Measurements from ENCODE around the gene TEX52. TPM values are rescaled to one million over a fixed set of nuclear protein-coding genes. Genes with fewer than 3 reads are reported as not detected.

TEX52 gene
- total and polyA plus RNA-seq, 2 donors (not counting 3 experiments of a cell fraction or from before 2014, with no cell fraction given): not detected

GRCh38 chr12:2900642-2901041, 43.8 kb upstream of the TEX52 start:
- Histone ChIP-seq H3K9me3 (replicated peaks; ENCODE audit: control insufficient read depth, insufficient read depth, low read length) (no peaks in the 10 kb centered on the region), H3K9ac (replicated peaks; ENCODE audit: extremely low read depth, insufficient read depth, low read length) (no peak overlapping the region), H3K4me2 (ENCODE audit: insufficient read depth, low read length) (no peak overlapping the region), H3K4me1 (ENCODE audit: control insufficient read depth, extremely low read depth, insufficient read depth, low read length) (no peaks in the 10 kb centered on the region), H3K36me3 (ENCODE audit: control insufficient read depth in 2 of 2, extremely low read depth in 1 of 2, insufficient read depth in 2 of 2, low read length in 2 of 2) (no peaks in the 10 kb centered on the region), H2AFZ (ENCODE audit: low read depth, low read length) (no peak overlapping the region), H3K27ac (ENCODE audit: insufficient read depth, low read depth, low read length) (no peak overlapping the region), H3K27me3 (ENCODE audit: control insufficient read depth in 2 of 2, insufficient read depth in 2 of 2, low read length in 2 of 2) (no peaks in the 10 kb centered on the region), H3K79me2 (ENCODE audit: control insufficient read depth, insufficient read depth, low read length) (peaks cover 33% of the 10 kb centered on the region), H4K20me1 (replicated peaks; ENCODE audit: control insufficient read depth, extremely low read depth, insufficient read depth, low read length) (no peaks in the 10 kb centered on the region), H3K4me3 (replicated peaks in 1 of 3; ENCODE audit: insufficient read depth in 1 of 3, low read depth in 1 of 3, low read length in 3 of 3) (no peak overlapping the region), H3K9me1 (replicated peaks; ENCODE audit: control insufficient read depth, extremely low read depth, insufficient read depth, low read length) (no peaks in the 10 kb centered on the region)
- ChIA-PET CTCF (interaction anchor here (1.2 to 1.7 kb wide), 3 partner anchors 16 to 44 kb away, joined by 4 to 9 read pairs (median 5); partner anchors contain the start of genes FOXM1 and RHNO1), POLR2A (no interaction called here)
- dilution Hi-C loops (cut with MboI; ENCODE audit: extremely low pct_ligation_motif_present, low sequenced_read_pairs) (no loop called here), intact Hi-C loops (cut with micrococcal nuclease) (no loop called here)
- BruUV-seq (replicated peaks): no TSS peak
- TF ChIP-seq EZH2 (IDR thresholded peaks at IDR 0.05; ENCODE audit: borderline replicate concordance, low read depth, low read length, severe bottlenecking) (no peak), POLR2A (IDR thresholded peaks at IDR 0.05; ENCODE audit: low read depth, low read length) (no peak), JUN (IDR thresholded peaks at IDR 0.05; ENCODE audit: borderline replicate concordance, insufficient read depth, insufficient read length, low read depth) (no peak), CTCF (IDR thresholded peaks at IDR 0.05; ENCODE audit: extremely low read depth in 1 of 2, insufficient read depth in 1 of 2, low read depth in 1 of 2, low read length in 2 of 2) (no peak), MYC (IDR thresholded peaks at IDR 0.05; ENCODE audit: low read depth, low read length) (no peak), FOS (IDR thresholded peaks at IDR 0.05; ENCODE audit: borderline replicate concordance, insufficient read depth, low read length) (no peak), GATA2 (IDR thresholded peaks at IDR 0.05; ENCODE audit: insufficient read depth, insufficient read length, low read depth, low read length) (no peak), POLR2AphosphoS5 (IDR thresholded peaks at IDR 0.05; ENCODE audit: insufficient read depth, low read depth, low read length) (no peak), MAX (IDR thresholded peaks at IDR 0.05; ENCODE audit: insufficient read depth, insufficient read length) (no peak)
- no peak for FAIRE-seq
- DNase-seq (ENCODE audit: low read depth, low spot score): no peak

All from endothelial cell of umbilical vein (primary cell).